ENCODE data around the gene SPATA17.

DNA sequence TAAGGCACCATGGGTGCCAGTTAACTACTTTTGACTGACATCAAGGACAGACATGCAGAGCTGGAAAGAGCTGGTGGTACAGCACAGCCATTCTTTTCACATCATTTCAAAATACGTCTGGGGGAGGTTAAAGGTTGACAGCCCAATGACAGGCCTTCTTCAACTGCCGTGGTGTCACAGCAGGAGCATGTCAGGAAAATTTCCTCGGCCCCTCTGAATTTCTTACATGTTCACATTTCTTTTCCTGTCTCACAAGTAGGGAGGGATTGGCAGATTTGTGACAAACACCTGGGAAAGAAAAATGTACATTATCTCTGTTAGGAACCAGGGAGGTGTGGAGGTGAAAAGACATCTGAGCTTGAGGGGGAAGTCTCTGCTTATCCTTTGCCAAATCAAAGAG lies 279.1 kb downstream of the SPATA17 start:
- TF ChIP-seq EZH2phosphoT487 (IDR thresholded peaks at IDR 0.05; ENCODE audit: insufficient read depth, low read depth) (no peak), EZH2 (IDR thresholded peaks at IDR 0.05; ENCODE audit: insufficient read depth, poor library complexity, severe bottlenecking) (no peak)
